ENCODE measurements around the gene CAPS.
"Not testable (repeated sequence)": the region's sequence is repeated elsewhere in the genome, so short reads cannot be mapped to it uniquely, and the experiment has no call there.

Gene CAPS

GRCh38 chr19:5881543-5882299 is 32.3 kb upstream of the CAPS start:
- DNase-seq (ENCODE audit: low spot score in 2 of 2) (no peak), ATAC-seq (replicated peaks; ENCODE audit: extremely low read depth, poor library complexity, severe bottlenecking) (no peak)
- Mint-ChIP-seq H3K27me3 (peaks cover 26% of the 10 kb centered on the region), H3K27ac (ENCODE audit: low read depth) (no peak overlapping the region), H3K4me1 (no peaks in the 10 kb centered on the region), H3K36me3 (ENCODE audit: insufficient read depth) (peaks cover 2% of the 10 kb centered on the region), H3K4me3 (no peak overlapping the region), H3K9me3 (no peaks in the 10 kb centered on the region)

- Mint-ChIP-seq H3K27me3 (peaks cover 20% of the 10 kb centered on the region), H3K4me3 (no peak overlapping the region), H3K27ac (ENCODE audit: low read depth) (no peak overlapping the region), H3K9me3 (no peaks in the 10 kb centered on the region), H3K4me1 (no peaks in the 10 kb centered on the region), H3K36me3 (ENCODE audit: insufficient read depth) (peaks cover 2% of the 10 kb centered on the region)
- no peak for DNase-seq (ENCODE audit: low spot score in 2 of 2)
- no peak for ATAC-seq (replicated peaks; ENCODE audit: extremely low read depth, poor library complexity, severe bottlenecking)
These were observed 31.6 kb upstream of the CAPS start for GRCh38 chr19:5882421-5882968.

- not testable (repeated sequence) for H3K36me3 Mint-ChIP-seq (ENCODE audit: insufficient read depth); DNase-seq (ENCODE audit: low spot score in 2 of 2); ATAC-seq (replicated peaks; ENCODE audit: extremely low read depth, poor library complexity, severe bottlenecking); H3K4me3 Mint-ChIP-seq; H3K4me1 Mint-ChIP-seq; H3K27ac Mint-ChIP-seq (ENCODE audit: low read depth); H3K9me3 Mint-ChIP-seq
- H3K27me3 Mint-ChIP-seq = peaks cover 11% of the 10 kb centered on the region
These were observed 30.7 kb upstream of the CAPS start for GRCh38 chr19:5883157-5883873.

GRCh38 chr19:5884065-5884811 is 29.8 kb upstream of the CAPS start:
- not testable (repeated sequence) for H3K9me3 Mint-ChIP-seq; H3K27ac Mint-ChIP-seq (ENCODE audit: low read depth); DNase-seq (ENCODE audit: low spot score in 2 of 2); ATAC-seq (replicated peaks; ENCODE audit: extremely low read depth, poor library complexity, severe bottlenecking); H3K4me3 Mint-ChIP-seq; H3K36me3 Mint-ChIP-seq (ENCODE audit: insufficient read depth); H3K4me1 Mint-ChIP-seq
- peaks cover 10% of the 10 kb centered on the region for H3K27me3 Mint-ChIP-seq

GRCh38 chr19:5889288-5889971 is 24.6 kb upstream of the CAPS start:
- ATAC-seq (replicated peaks; ENCODE audit: extremely low read depth, poor library complexity, severe bottlenecking) (no peak), DNase-seq (ENCODE audit: low spot score in 2 of 2) (no peak)
- Mint-ChIP-seq H3K36me3 (ENCODE audit: insufficient read depth) (peaks cover 8% of the 10 kb centered on the region), H3K27ac (ENCODE audit: low read depth) (no peak overlapping the region), H3K4me1 (peaks cover 4% of the 10 kb centered on the region), H3K4me3 (no peak overlapping the region), H3K9me3 (no peaks in the 10 kb centered on the region), H3K27me3 (no peaks in the 10 kb centered on the region)

GRCh38 chr19:5890099-5890498 is 24.0 kb upstream of the CAPS start:
- H3K27ac Mint-ChIP-seq (ENCODE audit: low read depth) = no peak overlapping the region
- H3K36me3 Mint-ChIP-seq (ENCODE audit: insufficient read depth) = peaks cover 8% of the 10 kb centered on the region
- no peaks in the 10 kb centered on the region for H3K9me3 Mint-ChIP-seq
- H3K4me1 Mint-ChIP-seq = peaks cover 4% of the 10 kb centered on the region
- no peak overlapping the region for H3K4me3 Mint-ChIP-seq
- no peaks in the 10 kb centered on the region for H3K27me3 Mint-ChIP-seq
- ATAC-seq (replicated peaks; ENCODE audit: extremely low read depth, poor library complexity, severe bottlenecking) (no peak), DNase-seq (ENCODE audit: low spot score in 2 of 2) (no peak)

GRCh38 chr19:5891572-5891937 is 22.5 kb upstream of the CAPS start:
- Mint-ChIP-seq H3K27ac (ENCODE audit: low read depth) (no peak overlapping the region), H3K4me3 (no peak overlapping the region), H3K9me3 (no peaks in the 10 kb centered on the region), H3K27me3 (no peaks in the 10 kb centered on the region), H3K36me3 (ENCODE audit: insufficient read depth) (peaks cover 8% of the 10 kb centered on the region), H3K4me1 (peaks cover 4% of the 10 kb centered on the region)
- ATAC-seq (replicated peaks; ENCODE audit: extremely low read depth, poor library complexity, severe bottlenecking) (no peak), DNase-seq (ENCODE audit: low spot score in 2 of 2) (no peak)

GRCh38 chr19:5891938-5892771 is 21.9 kb upstream of the CAPS start:
- DNase-seq (ENCODE audit: low spot score in 2 of 2) (no peak), ATAC-seq (replicated peaks; ENCODE audit: extremely low read depth, poor library complexity, severe bottlenecking) (no peak)
- peaks cover 4% of the 10 kb centered on the region for H3K4me1 Mint-ChIP-seq
- no peak overlapping the region for H3K4me3 Mint-ChIP-seq
- H3K27me3 Mint-ChIP-seq = no peaks in the 10 kb centered on the region
- peak overlapping the region; percentile 29 for H3K27ac Mint-ChIP-seq (ENCODE audit: low read depth)
- H3K9me3 Mint-ChIP-seq = no peaks in the 10 kb centered on the region
- H3K36me3 Mint-ChIP-seq (ENCODE audit: insufficient read depth) = peaks cover 8% of the 10 kb centered on the region

- no peak overlapping the region for H3K27ac Mint-ChIP-seq (ENCODE audit: low read depth)
- no peaks in the 10 kb centered on the region for H3K27me3 Mint-ChIP-seq
- ATAC-seq (replicated peaks; ENCODE audit: extremely low read depth, poor library complexity, severe bottlenecking) (no peak), DNase-seq (ENCODE audit: low spot score in 2 of 2) (no peak)
- no peaks in the 10 kb centered on the region for H3K9me3 Mint-ChIP-seq
- H3K4me1 Mint-ChIP-seq = peaks cover 4% of the 10 kb centered on the region
- H3K36me3 Mint-ChIP-seq (ENCODE audit: insufficient read depth) = peaks cover 8% of the 10 kb centered on the region
- no peak overlapping the region for H3K4me3 Mint-ChIP-seq
These were observed 21.2 kb upstream of the CAPS start for GRCh38 chr19:5892772-5893275.

GRCh38 chr19:5893296-5893903 is 20.7 kb upstream of the CAPS start:
- Mint-ChIP-seq H3K27me3 (no peaks in the 10 kb centered on the region), H3K9me3 (no peaks in the 10 kb centered on the region), H3K4me3 (no peak overlapping the region), H3K27ac (ENCODE audit: low read depth) (no peak overlapping the region), H3K36me3 (ENCODE audit: insufficient read depth) (peaks cover 8% of the 10 kb centered on the region), H3K4me1 (peaks cover 4% of the 10 kb centered on the region)
- ATAC-seq (replicated peaks; ENCODE audit: extremely low read depth, poor library complexity, severe bottlenecking) (no peak), DNase-seq (ENCODE audit: low spot score in 2 of 2) (no peak)

GRCh38 chr19:5893907-5894703 is 19.9 kb upstream of the CAPS start:
- Mint-ChIP-seq H3K36me3 (ENCODE audit: insufficient read depth) (peaks cover 6% of the 10 kb centered on the region), H3K9me3 (no peaks in the 10 kb centered on the region), H3K4me1 (peaks cover 4% of the 10 kb centered on the region), H3K27ac (ENCODE audit: low read depth) (no peak overlapping the region), H3K4me3 (no peak overlapping the region), H3K27me3 (no peaks in the 10 kb centered on the region)
- ATAC-seq (replicated peaks; ENCODE audit: extremely low read depth, poor library complexity, severe bottlenecking) = no peak
- no peak for DNase-seq (ENCODE audit: low spot score in 2 of 2)

All from central memory CD8-positive, alpha-beta T cell (primary cell).